ENCODE data around the gene SLC37A1.

Gene SLC37A1

DNA sequence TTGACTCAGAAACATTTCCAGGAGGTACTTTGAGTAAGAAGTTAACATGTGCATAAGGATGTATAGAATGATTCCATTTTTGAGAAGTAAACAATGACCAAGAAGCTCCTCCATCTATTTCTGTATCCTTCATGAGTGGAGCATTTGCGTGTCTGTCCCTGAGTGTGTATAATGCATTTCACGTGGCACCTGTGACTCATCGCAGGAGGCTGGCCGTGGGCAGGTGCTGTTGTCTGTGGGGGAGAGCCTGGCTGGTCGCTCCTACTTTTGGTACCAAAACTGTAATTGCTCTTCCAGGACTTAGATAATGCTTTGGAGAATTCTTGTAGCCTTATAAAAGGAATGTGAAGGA is 16.5 kb downstream of the SLC37A1 start:
- no peak for DNase-seq

DNA sequence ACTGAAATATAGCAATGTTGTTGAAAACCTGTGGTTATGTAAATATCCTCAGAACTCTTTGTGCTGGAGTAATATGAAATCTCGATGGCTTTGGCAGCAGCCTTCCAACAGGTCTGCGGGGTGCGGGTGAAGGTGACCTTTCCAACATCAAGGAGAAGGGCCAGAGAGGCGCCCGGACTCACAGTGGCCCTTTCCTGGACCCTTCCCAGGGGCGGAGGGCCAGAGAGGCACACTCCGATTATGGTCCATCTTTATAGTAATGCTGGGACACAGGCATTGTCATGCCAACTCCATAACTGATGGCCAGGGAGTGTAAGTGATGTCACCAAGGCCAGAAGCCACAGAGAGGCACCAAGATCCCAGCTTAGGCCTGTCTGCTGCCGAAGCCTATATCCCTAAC is 18.1 kb downstream of the SLC37A1 start:
- DNase-seq: no peak

DNA sequence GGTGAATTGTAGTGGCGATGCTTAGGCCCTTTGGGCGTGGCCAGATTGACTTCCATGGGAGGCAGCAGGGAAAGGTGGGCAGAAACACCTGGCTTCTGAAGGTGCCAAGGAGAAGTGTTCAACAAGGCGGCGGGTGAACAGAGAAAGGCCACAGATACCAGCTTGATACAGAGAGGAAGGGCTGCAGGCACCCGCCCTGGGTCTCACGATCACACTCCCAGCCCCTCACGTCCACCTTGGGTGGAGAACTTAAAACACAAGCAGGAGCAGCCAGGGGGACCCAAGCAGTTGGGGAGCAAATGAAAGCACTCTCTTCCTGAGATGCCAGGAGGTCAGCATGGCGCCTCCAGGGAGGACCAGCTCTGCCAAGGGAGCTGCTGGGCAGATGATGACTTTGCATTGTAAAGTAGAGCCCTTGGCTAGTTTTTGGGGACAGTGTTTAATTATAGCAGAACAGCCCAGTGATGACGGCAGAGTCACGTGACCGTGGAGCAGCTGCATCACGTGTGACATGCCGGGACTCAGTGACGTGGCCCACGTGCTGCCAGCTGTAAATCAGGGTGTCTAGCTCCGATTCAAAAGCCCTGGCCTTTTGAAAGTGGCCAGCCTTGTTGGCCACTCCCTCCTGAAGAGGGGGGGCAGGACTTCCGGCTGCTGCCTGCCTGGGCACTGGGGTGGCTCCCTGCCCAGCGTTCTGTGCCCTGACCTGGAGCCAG is 19.0 kb downstream of the SLC37A1 start:
- no peak for DNase-seq

DNA sequence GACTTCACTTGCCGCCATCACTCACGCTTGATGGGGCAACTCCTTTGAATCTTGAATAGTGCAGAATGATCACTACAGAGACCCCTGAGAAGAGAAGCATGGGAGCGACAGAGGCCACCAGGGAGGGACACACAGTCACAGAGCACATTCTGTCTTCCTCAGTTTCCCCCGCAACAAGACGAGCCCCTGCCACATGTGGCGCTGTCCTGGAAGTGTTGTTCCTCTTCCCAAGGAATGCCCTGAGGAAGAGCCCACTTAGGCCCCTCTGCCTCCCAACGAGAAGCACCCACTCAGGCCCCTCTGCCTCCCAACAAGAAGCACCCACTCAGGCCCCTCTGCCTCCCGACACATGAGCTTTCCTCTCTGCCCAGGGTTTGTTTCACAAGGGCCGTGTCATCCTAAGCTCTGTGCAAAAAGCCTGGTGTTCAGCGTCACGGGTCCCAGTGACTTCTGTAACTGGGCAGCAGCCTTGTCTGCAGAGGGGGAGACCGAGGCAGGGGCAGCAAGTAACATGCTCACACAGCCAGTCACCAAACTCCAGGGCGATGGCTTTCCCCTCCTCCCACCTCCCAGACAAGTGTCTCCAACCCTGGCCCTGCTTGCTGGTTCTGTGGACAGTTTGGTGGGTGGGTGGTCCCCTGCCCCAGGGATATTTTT is 19.8 kb downstream of the SLC37A1 start:
- no peak for DNase-seq

DNA sequence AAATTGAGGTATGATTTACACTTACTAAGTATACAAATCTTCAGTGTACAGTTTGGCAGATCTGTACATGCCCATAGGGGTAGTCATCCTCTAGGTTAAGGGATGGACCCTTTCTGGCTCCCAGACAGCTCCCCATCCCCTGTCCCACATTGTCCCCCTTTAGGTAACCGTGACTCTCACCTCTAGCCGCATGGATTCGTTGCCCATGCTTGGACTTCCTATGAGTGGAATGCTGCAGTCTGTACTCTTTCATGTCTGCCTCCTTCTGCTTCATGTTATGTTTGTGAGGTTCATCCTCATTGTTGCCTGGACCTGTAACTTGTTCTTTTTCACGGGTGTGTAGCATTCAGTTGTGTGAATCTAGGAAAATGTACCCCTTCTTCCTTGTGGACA is 20.3 kb downstream of the SLC37A1 start:
- no peak for DNase-seq

DNA sequence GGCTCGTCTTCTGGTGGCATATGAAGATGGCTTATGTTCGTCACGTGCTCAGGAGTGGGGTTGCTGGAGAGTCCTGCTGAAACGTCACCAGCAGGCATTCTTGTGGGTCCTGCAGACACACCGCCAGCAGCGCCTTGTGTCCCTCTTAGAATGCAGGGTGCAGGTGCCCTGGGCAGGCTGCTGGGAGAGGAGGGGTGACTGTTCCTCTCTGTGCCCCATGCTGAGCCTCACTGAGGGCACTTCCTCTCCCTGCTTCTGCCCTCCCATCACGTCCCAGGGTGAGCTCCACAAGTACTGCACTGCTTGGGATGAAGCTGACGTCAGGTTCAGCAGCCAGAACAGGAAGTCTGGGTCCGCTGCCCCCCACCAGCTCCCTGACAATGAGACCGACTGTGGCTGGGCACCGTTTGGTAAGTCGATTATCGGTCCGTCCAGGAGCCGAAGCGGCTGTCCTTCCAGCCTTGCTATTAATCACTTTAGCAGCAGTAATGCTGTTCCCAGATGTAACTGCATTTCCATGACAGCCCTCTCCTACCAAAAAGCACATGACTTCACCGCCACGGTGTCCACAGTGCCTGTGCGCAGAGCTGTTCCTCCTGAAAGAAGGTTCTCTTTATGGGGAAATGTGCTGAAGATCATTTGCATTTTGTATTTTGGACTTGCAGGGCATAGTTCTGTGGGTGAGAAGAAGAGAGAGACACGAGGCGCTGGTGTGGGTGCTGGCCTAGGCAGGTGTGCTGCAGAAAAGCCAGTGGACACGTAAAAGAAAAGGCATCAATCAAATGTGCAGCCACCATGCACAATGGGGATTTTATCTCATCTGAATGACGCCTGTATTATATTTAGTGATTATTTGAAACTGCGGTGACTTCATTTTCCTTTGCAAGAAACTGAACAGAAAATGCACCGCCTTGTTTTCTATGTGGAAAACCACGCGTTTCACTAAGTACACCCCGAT is 21.0 kb downstream of the SLC37A1 start:
- no peak for DNase-seq

DNA sequence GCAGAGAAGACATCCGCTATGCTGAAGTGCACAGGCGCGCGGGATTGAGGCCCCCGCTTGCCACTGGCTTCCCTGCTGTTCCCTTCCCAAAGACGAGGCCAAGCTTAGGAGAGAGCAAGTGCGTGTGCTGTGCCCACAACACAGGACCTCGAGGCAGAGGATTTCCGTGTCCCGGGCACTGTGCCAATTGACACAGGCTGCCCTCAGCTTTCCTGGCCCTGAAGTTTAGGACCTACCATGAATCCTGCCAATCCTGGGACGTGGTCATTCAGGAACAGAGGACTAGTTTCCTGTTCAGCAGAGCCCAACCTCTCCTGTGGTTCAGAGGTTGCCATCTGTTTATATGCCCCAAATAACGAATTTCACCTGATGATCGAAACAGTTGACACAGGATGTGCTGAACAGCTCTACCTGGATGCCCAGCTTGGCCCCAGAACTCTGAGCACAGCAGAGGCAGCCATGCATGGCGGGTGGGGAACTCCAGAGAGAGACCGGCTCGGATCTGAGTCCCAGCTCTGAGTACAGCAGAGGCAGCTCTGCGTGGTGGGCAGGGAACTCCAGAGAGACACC is 22.0 kb downstream of the SLC37A1 start:
- DNase-seq: no peak

DNA sequence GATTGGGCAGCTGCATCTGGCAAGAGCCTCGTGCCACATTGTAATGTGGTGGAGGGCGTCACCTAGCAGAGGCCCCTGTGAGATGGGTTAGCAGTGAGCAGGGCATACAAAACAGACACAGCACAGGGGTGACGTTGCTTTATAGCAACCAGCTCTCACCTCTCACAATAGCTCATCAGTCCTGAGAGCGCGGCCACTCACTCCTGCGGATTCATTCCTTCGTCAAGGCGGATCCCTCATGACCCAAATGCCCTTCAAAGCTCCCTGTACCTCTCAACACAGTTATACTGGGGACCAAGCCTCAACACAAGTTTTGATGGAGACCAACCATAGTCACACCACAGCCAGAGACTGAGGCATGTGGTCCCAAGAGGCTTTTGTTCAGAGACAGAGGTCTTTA is 22.9 kb downstream of the SLC37A1 start:
- DNase-seq: no peak

DNA sequence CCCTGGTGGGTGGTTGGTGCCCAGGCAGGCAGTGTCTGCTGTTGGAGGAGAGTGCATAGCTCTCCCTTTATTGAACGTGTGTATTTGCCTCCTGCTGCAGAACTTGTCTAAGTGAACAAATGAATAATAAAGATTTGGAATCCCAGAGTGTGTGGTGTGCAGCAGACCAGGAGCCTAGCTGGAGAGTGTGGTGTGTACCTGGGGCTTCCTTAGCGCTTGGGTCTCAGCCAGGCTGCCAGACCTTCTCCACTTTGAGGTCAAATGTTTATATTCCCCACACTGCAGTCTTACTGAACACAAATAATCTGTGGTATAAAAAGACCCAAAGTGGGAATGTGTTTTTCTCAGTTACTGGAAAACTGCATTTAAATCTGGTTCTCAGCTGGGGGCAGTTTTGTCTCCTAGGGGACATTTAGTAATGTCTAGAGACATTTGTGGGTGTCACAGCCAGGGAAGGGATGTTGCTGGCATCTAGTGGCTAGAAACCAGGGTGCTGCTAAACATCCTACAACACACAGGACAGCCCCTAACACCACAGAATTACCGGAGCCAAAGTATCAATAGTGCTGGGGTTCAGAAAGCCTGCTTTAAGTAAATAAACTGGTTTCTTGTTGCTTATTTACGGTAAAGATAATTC is 23.6 kb downstream of the SLC37A1 start:
- DNase-seq: no peak

DNA sequence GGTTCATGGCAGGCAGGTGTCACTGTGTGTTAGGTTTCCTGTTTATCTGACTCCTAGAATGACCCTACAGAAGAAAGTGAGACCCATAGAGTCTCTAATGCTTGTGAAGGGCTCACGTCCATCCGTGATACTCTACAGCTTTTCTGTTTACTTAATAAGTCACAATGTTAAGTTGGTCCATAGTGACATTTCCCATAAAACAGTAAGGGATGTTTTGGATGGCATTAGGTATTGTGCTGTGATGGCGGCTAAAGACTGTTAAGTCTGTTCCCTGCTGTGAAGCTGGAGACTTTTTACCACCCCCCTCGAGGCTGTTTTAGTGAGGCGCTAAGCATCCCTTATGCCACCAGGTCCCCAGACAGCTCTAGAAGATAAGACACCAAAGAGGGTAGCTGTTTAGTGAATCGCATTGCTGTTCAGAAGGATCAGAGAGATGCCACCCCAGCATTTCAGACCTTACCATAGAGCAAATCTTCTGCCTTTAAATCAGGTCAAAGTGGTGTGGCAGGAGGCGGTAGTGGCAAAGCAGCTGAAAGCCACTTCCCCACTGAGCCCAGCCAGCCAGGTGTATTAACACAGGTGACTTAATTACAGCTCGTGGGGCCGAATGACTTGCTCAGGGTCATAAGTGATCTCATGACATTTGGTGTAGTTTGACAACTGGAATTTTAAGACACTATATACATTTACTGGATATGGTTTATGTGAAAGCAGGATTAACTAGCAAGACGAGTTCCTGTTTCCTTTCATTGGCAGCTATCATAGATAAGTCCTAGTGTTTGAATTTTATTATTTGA is 25.0 kb downstream of the SLC37A1 start:
- DNase-seq: no peak

DNA sequence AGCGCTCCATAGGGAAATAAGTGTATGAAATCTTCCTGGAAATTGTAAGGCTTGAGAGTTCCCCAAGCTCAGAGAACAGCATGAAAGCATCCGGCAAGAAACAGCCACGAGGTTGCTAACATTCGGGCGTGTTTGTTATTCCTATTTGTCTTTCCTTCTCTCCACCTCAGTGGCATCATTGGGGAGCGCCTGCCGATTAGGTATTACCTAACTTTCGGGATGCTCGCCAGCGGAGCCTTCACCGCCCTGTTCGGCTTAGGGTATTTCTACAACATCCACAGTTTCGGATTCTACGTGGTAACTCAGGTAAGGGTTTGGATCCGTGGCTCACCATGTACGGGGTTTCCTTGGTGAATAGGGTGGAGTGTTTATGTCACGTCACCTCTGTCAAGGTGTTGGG is 25.7 kb downstream of the SLC37A1 start:
- DNase-seq: no peak

DNA sequence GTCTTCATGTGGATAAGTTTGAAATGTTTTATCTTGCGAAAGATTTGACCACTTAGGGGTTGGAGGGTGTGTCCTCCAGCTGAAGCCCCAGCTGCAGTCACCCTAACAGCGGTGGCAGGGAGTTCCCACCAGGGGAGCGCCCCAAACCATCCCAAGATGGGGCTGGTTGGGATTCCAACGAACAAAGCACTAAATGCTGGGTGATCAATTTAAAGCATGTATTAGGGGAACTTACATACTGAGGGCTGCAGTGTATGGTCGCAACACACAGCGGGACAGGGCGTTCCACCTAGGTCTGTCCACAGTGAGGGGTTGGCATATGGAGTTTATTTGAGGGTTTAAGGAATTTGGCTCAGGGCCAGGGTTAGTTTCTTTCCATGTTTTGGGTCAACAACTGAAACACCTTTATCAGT is 26.3 kb downstream of the SLC37A1 start:
- no peak for DNase-seq

DNA sequence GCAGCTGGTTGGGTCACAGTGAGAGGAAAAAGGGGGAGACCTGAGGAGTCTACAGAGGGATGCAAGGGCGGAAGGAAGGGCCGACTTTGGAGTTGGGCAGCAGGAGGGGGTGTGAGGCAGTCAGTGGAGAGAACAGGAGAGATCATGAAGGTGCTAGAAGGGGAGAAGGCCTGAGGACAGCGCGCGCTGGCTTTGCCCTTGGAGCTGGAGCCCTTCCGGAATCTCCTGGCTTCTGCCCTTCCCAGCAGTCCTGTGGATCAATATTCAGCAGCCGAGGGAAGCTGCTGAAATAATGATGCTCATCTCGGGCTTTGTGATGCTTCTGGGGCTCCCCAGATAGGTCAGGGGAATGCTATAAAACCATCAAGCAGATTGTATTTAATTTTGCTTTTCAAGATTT is 26.7 kb downstream of the SLC37A1 start:
- DNase-seq: no peak

DNA sequence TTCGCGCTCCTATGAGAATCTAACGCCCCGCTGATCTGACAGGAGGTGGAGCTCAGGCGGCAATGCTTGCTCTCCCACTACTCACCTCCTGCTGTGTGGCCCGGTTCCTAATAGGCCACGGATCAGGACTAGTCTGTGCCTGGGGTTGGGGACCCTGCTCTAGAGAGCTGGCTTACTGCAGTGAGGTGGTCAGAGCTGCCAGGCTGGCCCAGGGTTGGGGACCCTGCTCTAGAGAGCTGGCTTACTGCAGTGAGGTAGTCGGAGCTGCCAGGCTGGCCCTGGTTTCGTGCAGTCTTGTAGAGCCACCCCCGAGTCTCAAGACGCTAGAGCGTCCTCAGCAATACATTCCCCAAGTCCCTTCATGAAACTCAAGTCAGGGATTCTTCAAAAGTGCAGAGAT is 27.5 kb downstream of the SLC37A1 start:
- no peak for DNase-seq

DNA sequence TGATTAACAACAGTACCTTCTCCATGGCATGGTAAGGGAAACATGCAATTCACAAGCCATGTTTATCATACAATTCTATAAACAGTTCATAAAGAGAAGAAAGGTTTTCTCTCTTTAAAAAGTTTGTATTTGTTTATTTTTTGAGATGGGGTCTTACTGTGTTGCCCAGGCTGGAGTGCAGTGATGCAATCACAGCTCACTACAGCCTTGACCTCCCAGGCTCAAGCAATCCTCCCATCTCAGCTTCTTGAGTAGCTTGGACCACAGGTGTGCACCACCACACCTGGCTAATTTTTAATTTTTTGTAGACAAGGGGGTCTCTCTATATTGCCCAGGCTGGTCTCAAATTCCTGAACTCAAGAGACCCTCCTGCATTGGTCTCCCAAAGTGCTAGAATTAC is 28.0 kb downstream of the SLC37A1 start:
- DNase-seq: no peak

DNA sequence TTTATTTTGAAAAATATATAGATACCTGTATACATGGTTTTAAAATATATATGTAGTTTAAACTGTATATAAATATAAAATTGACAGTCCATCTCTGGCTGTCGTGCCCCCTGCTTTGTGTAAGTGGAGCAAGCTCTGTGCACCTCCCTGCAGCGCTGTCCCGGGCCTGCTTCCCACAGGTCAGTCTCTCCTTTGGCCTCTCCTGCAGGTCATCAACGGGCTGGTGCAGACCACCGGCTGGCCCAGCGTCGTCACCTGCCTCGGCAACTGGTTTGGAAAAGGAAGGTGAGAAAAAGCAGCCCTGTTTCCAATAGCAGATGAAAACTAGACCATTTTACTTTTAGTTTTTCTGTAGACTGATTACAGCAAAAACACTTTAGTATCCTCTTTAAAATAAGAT is 28.5 kb downstream of the SLC37A1 start:
- no peak for DNase-seq

DNA sequence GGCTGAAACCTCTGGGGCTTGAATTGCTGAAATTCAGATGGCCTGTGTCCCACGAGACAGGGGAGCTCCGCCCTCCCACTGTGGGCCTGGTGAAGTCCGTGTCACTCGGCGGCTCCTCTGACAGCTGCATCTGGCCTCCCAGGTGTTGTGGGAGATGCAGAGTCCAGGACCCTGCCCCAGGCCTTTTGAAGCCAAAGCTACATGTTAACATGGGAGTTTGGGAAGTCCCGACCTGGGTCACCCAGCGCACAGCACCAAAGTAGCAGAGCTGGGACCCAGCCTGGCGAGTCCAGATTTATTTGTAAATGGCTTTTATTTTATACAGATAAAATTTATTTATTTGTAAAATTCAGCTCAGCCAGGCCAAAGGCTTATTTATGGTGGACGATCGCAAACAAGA is 28.9 kb downstream of the SLC37A1 start:
- no peak for DNase-seq

DNA sequence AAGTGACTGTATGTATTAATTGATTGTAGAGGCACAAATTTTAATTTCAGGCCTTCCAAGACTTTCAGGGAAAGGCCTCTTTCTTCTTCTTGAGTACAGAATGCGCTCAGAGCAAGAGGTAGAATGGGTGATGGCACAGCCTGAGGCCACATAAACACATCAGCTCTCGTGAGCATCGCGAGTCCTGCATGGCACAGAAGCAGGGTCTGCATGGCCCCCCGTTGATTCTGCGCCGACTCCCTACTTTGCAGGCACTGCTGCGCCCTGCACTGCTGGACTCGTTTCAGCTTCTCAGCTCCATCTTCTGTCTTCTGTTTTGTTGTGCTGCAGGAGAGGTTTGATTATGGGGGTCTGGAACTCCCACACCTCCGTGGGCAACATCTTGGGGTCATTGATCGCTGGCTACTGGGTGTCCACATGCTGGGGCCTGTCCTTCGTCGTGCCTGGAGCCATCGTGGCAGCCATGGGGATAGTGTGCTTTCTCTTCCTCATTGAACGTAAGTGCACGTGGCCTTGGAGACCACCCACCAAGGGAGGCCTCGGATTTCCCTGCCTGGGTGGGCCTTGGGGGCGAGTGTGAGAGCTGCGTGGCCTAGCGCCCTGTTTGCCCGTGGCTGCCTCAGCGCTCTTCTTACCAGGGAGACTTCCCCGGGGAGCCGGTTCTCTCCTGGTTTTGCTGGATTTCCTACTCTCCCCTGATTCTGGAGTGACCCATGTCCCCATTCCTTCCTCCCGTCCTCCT is 29.6 kb downstream of the SLC37A1 start:
- no peak for DNase-seq

DNA sequence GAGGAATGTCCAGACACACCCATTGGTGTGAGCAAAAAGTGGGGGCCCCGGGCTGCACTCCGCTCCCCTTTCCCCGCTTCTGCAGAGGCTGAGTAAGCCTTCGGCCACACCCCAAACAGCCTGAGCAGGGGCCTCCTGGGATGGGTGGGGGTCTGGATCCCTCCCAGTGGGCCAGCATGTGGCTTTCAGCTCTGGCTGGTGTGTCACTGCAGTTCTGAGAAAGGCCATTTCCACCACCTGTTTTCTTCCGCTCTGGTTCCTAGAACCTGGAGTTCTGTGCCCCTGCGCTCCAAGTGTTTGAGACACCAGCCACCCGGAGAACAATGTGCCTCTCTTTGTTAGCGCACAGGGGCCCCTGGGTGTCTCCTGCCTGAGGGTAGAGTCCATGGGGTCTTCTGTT is 30.9 kb downstream of the SLC37A1 start:
- DNase-seq: no peak

DNA sequence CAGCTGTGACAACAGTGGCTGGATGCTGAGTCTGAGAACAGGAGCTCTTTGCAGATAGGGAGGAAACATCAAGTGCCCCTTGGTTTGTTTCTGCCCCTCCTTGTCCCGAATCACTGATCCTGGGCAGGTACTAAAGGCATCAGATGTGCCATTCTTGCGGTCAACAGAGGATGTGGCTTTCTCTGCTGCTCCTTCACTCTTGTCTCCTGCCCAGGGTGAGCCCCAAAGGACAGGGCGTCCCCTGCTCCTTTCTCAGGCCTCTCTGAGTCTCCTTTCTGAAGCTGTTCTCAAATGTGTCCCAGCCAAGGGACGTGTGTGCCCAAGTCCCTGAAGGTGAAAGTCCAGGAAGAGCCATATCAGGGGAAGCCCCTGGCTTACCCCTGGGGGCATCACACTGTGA is 31.7 kb downstream of the SLC37A1 start:
- no peak for DNase-seq

DNA sequence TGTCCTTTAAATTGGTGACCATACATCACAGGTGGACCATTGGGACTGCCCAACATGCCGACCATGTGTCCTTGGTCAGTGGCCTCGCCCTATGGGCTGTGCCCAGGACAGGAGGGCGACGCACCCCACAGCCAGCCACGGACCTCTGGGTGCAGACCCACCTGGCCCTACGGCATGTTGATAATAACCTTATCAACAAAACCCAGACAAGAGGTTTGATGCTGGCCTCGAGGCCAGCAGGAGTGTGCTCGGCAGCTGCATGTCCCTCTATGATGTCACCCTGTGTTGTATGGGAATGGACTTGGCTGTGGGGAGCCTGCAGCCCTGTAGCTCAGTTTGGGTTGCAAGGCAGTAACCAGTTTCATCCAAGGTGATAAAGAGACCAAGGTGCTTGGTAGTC is 32.1 kb downstream of the SLC37A1 start:
- DNase-seq: no peak

DNA sequence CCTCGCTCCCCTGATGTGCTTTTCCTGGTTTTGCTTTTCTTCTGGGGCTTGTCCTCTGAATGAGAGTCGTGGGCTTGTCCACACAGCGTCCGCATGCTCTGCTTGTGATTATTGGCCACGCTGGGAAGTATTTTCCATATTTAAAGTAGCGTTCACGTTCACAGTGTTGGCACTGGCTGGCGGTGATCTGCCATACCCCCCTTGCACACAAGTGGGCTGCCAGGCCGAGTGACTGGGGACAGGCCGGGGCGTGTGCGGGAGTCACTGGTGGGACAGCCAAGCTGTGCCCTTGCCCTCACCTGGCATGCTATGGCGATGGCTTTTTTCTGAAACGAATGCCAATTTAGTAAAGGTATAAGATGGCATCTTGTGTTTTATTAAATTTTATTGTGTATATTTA is 32.8 kb downstream of the SLC37A1 start:
- DNase-seq: no peak
